ENCODE data around the gene BRIP1. TPM values are rescaled to one million over a fixed set of nuclear protein-coding genes. Genes with fewer than 3 reads are reported as not detected.

BRIP1 gene
- total RNA-seq, 1 experiment from 2014 or later = 13.8 TPM

DNA sequence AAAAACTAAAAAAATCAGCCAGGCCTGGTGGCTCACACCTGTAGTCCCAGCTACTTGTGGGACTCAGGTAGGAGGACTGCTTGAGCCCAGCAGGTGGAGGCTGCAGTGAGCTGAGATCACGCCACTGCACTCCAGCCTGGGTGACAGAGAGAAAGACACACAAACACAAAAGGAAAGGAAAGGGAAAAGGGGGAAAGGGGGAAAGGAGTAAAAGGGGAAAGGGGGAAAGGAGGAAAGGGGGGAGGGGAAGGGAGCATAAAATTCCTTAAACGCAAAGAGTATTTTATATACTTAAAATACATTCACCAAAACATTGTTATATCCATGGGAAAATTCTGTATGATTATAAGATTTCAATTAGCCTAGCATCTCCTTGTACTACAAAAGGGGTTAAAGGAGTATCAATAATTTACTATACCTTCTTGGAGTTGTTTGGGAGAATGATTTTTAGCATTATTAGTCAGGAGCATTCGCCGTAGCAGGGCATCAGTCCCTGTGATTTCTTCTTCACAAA, 17.3 kb upstream of the BRIP1 start:
- no peak overlapping the region for H3K4me3 Mint-ChIP-seq
- CTCF ChIA-PET = interaction anchor here (0.6 kb wide), 1 partner anchor 48 kb away, joined by 3 read pairs; no protein-coding TSS in a partner anchor
- TF ChIP-seq ZNF121 (CRISPR knock-in tag; IDR thresholded peaks at IDR 0.05) (no peak), KAT7 (CRISPR knock-in tag; IDR thresholded peaks at IDR 0.05; ENCODE audit: borderline replicate concordance) (no peak), SMAD4 (CRISPR knock-in tag; IDR thresholded peaks at IDR 0.05) (no peak), PRRX2 (CRISPR knock-in tag; IDR thresholded peaks at IDR 0.05) (no peak), ZNF671 (CRISPR knock-in tag; IDR thresholded peaks at IDR 0.05) (no peak), FOXJ3 (CRISPR knock-in tag; IDR thresholded peaks at IDR 0.05; ENCODE audit: borderline replicate concordance) (no peak), ESRRA (CRISPR knock-in tag; IDR thresholded peaks at IDR 0.05; ENCODE audit: borderline replicate concordance) (no peak), ZNF396 (CRISPR knock-in tag; IDR thresholded peaks at IDR 0.05; ENCODE audit: borderline replicate concordance) (no peak)
- TF ChIP-seq, protein P1, sequence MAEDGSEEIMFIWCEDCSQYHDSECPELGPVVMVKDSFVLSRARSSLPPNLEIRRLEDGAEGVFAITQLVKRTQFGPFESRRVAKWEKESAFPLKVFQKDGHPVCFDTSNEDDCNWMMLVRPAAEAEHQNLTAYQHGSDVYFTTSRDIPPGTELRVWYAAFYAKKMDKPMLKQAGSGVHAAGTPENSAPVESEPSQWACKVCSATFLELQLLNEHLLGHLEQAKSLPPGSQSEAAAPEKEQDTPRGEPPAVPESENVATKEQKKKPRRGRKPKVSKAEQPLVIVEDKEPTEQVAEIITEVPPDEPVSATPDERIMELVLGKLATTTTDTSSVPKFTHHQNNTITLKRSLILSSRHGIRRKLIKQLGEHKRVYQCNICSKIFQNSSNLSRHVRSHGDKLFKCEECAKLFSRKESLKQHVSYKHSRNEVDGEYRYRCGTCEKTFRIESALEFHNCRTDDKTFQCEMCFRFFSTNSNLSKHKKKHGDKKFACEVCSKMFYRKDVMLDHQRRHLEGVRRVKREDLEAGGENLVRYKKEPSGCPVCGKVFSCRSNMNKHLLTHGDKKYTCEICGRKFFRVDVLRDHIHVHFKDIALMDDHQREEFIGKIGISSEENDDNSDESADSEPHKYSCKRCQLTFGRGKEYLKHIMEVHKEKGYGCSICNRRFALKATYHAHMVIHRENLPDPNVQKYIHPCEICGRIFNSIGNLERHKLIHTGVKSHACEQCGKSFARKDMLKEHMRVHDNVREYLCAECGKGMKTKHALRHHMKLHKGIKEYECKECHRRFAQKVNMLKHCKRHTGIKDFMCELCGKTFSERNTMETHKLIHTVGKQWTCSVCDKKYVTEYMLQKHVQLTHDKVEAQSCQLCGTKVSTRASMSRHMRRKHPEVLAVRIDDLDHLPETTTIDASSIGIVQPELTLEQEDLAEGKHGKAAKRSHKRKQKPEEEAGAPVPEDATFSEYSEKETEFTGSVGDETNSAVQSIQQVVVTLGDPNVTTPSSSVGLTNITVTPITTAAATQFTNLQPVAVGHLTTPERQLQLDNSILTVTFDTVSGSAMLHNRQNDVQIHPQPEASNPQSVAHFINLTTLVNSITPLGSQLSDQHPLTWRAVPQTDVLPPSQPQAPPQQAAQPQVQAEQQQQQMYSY (CRISPR knock-in tag; IDR thresholded peaks at IDR 0.05) = no peak
- TF ChIP-seq, protein P2, sequence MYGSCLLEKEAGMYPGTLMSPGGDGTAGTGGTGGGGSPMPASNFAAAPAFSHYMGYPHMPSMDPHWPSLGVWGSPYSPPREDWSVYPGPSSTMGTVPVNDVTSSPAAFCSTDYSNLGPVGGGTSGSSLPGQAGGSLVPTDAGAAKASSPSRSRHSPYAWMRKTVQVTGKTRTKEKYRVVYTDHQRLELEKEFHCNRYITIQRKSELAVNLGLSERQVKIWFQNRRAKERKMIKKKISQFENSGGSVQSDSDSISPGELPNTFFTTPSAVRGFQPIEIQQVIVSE (CRISPR knock-in tag; IDR thresholded peaks at IDR 0.05; ENCODE audit: borderline replicate concordance) = no peak
- no peak overlapping the region for H3K27ac Mint-ChIP-seq
- no peaks in the 10 kb centered on the region for H3K9me3 Mint-ChIP-seq
- no peaks in the 10 kb centered on the region for H3K4me1 Mint-ChIP-seq
- peaks cover 26% of the 10 kb centered on the region for H3K36me3 Mint-ChIP-seq
- H3K27me3 Mint-ChIP-seq (ENCODE audit: low read depth) = no peaks in the 10 kb centered on the region
- no peak for ATAC-seq
- POLR2A ChIA-PET = no interaction called here
- no peak for DNase-seq (ENCODE audit: low spot score)

DNA sequence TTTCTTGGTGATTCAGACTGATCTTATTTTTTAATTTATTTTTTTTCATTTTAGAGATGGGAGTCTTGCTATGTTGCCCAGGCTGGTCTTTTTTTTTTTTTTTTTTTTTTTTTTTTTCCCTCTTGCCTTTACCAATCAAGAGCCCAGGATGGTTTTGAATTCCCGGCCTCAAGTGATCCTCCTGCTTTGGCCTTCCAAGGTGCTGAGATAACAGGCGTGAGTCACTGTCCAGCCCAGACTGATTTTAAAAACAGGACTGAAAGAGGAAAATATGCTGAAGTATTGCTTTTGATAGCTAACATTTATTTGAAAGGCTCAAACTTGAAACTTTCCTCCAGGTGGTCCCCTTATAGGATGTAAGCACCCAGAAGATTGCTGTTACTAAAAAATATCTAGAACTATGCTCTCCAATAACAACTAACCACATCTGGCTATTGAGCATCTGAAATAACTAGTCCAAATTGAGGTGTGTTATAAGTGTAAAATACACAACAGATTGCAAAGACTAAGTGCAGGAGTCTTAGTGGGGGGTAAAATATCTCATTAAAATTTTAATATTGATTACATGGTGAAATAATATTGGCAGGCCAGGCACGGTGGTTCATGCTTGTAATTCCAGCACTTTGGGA, 15.8 kb upstream of the BRIP1 start:
- Mint-ChIP-seq H3K9me3 (no peaks in the 10 kb centered on the region), H3K4me3 (no peak overlapping the region), H3K4me1 (no peaks in the 10 kb centered on the region), H3K36me3 (peaks cover 23% of the 10 kb centered on the region), H3K27ac (no peak overlapping the region), H3K27me3 (ENCODE audit: low read depth) (no peaks in the 10 kb centered on the region)
- CTCF ChIA-PET = no interaction called here
- ATAC-seq (no peak), DNase-seq (ENCODE audit: low spot score) (no peak)
- POLR2A ChIA-PET = interaction anchor here (1.2 kb wide), 1 partner anchor 16 kb away, joined by 7 read pairs; the partner anchor contains the start of gene BRIP1
- TF ChIP-seq, protein P3, sequence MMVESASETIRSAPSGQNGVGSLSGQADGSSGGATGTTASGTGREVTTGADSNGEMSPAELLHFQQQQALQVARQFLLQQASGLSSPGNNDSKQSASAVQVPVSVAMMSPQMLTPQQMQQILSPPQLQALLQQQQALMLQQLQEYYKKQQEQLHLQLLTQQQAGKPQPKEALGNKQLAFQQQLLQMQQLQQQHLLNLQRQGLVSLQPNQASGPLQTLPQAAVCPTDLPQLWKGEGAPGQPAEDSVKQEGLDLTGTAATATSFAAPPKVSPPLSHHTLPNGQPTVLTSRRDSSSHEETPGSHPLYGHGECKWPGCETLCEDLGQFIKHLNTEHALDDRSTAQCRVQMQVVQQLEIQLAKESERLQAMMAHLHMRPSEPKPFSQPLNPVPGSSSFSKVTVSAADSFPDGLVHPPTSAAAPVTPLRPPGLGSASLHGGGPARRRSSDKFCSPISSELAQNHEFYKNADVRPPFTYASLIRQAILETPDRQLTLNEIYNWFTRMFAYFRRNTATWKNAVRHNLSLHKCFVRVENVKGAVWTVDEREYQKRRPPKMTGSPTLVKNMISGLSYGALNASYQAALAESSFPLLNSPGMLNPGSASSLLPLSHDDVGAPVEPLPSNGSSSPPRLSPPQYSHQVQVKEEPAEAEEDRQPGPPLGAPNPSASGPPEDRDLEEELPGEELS (CRISPR knock-in tag; IDR thresholded peaks at IDR 0.05) = no peak
- TF ChIP-seq SMAD4 (CRISPR knock-in tag; IDR thresholded peaks at IDR 0.05) (no peak), SOX15 (CRISPR knock-in tag; IDR thresholded peaks at IDR 0.05) (no peak), JUN (CRISPR knock-in tag; IDR thresholded peaks at IDR 0.05) (no peak), OVOL2 (CRISPR knock-in tag; IDR thresholded peaks at IDR 0.05; ENCODE audit: borderline replicate concordance) (no peak), ELF4 (CRISPR knock-in tag; IDR thresholded peaks at IDR 0.05; ENCODE audit: low read depth) (no peak), CBFB (CRISPR knock-in tag; IDR thresholded peaks at IDR 0.05; ENCODE audit: low read depth) (no peak), RORB (CRISPR knock-in tag; IDR thresholded peaks at IDR 0.05) (no peak), ZNF416 (CRISPR knock-in tag; IDR thresholded peaks at IDR 0.05) (no peak)
- TF ChIP-seq, protein P4, sequence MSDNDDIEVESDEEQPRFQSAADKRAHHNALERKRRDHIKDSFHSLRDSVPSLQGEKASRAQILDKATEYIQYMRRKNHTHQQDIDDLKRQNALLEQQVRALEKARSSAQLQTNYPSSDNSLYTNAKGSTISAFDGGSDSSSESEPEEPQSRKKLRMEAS (CRISPR knock-in tag; IDR thresholded peaks at IDR 0.05) = no peak
- TF ChIP-seq, protein P5, sequence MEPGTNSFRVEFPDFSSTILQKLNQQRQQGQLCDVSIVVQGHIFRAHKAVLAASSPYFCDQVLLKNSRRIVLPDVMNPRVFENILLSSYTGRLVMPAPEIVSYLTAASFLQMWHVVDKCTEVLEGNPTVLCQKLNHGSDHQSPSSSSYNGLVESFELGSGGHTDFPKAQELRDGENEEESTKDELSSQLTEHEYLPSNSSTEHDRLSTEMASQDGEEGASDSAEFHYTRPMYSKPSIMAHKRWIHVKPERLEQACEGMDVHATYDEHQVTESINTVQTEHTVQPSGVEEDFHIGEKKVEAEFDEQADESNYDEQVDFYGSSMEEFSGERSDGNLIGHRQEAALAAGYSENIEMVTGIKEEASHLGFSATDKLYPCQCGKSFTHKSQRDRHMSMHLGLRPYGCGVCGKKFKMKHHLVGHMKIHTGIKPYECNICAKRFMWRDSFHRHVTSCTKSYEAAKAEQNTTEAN (CRISPR knock-in tag; IDR thresholded peaks at IDR 0.05) = no peak
- TF ChIP-seq, protein P6, sequence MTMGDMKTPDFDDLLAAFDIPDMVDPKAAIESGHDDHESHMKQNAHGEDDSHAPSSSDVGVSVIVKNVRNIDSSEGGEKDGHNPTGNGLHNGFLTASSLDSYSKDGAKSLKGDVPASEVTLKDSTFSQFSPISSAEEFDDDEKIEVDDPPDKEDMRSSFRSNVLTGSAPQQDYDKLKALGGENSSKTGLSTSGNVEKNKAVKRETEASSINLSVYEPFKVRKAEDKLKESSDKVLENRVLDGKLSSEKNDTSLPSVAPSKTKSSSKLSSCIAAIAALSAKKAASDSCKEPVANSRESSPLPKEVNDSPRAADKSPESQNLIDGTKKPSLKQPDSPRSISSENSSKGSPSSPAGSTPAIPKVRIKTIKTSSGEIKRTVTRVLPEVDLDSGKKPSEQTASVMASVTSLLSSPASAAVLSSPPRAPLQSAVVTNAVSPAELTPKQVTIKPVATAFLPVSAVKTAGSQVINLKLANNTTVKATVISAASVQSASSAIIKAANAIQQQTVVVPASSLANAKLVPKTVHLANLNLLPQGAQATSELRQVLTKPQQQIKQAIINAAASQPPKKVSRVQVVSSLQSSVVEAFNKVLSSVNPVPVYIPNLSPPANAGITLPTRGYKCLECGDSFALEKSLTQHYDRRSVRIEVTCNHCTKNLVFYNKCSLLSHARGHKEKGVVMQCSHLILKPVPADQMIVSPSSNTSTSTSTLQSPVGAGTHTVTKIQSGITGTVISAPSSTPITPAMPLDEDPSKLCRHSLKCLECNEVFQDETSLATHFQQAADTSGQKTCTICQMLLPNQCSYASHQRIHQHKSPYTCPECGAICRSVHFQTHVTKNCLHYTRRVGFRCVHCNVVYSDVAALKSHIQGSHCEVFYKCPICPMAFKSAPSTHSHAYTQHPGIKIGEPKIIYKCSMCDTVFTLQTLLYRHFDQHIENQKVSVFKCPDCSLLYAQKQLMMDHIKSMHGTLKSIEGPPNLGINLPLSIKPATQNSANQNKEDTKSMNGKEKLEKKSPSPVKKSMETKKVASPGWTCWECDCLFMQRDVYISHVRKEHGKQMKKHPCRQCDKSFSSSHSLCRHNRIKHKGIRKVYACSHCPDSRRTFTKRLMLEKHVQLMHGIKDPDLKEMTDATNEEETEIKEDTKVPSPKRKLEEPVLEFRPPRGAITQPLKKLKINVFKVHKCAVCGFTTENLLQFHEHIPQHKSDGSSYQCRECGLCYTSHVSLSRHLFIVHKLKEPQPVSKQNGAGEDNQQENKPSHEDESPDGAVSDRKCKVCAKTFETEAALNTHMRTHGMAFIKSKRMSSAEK (CRISPR knock-in tag; IDR thresholded peaks at IDR 0.05; ENCODE audit: borderline replicate concordance) = no peak
- TF ChIP-seq, protein P7, sequence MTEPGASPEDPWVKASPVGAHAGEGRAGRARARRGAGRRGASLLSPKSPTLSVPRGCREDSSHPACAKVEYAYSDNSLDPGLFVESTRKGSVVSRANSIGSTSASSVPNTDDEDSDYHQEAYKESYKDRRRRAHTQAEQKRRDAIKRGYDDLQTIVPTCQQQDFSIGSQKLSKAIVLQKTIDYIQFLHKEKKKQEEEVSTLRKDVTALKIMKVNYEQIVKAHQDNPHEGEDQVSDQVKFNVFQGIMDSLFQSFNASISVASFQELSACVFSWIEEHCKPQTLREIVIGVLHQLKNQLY (CRISPR knock-in tag; IDR thresholded peaks at IDR 0.05) = no peak
